HepG2 (cell line): Measurements from ENCODE around the gene SDR39U1. TPM values are rescaled to one million over a fixed set of nuclear protein-coding genes. Genes with fewer than 3 reads are reported as not detected.

Source experiments
- ARNT ChIP-seq: fragments of 450-650 bp; IDR thresholded peaks from 2 replicates; pipeline ENCODE4 v1.6.1; 2017
- ESRRA ChIP-seq: sonication (generic); formaldehyde crosslinking; IDR thresholded peaks from 2 replicates; pipeline ENCODE4 v1.5.1; 2020; ENCODE audit warnings: mild to moderate bottlenecking, low read depth, missing genetic modification reagents
- FOXP1 ChIP-seq, 2 experiments: fragments of 450-650 bp in 1 of 2; IDR thresholded peaks; 2 replicates each; pipeline ENCODE4 v1.6.1; 2017 to 2018; ENCODE audit warnings: antibody characterized with exemption in 1 of 2
- HHEX ChIP-seq: IDR thresholded peaks from 2 replicates; pipeline ENCODE4 v1.6.1; 2016; ENCODE audit warnings: control low read depth
- HNF4G ChIP-seq, 2 experiments: sonication (generic) in 1 of 2; formaldehyde crosslinking in 1 of 2; IDR thresholded peaks; 2 replicates each; pipeline versions ENCODE4 v1.4.0 to v1.6.1; 2011 to 2020; ENCODE audit warnings: borderline replicate concordance in 2 of 2, low read depth in 2 of 2, mild to moderate bottlenecking in 2 of 2, low read length in 1 of 2, missing genetic modification reagents in 1 of 2, moderate library complexity in 1 of 2
- KDM1A ChIP-seq: IDR thresholded peaks from 2 replicates; pipeline ENCODE4 v1.6.1; 2016; ENCODE audit warnings: missing compliant biosample characterization
- KDM2A ChIP-seq: sonication (generic); formaldehyde crosslinking; IDR thresholded peaks from 2 replicates; pipeline ENCODE4 v1.4.0; 2020; ENCODE audit warnings: low read depth, missing genetic modification reagents, borderline replicate concordance
- ZFAT ChIP-seq: sonication (generic); formaldehyde crosslinking; conservative IDR thresholded peaks from 2 replicates; pipeline ENCODE4 v1.8.1; 2023; ENCODE audit warnings: missing genetic modification reagents, inconsistent platforms
- ZFP36 ChIP-seq: fragments of 150-350 bp; IDR thresholded peaks from 2 replicates; pipeline ENCODE4 v1.6.1; 2018; ENCODE audit warnings: borderline replicate concordance, low read length, low read depth; ENCODE audit not compliant: partially characterized antibody
- ZNF235 ChIP-seq: sonication (generic); formaldehyde crosslinking; IDR thresholded peaks from 2 replicates; pipeline ENCODE4 v1.8.1; 2023; ENCODE audit warnings: mild to moderate bottlenecking, missing genetic modification reagents, borderline replicate concordance
- ZNF253 ChIP-seq: sonication (generic); formaldehyde crosslinking; IDR thresholded peaks from 2 replicates; pipeline ENCODE4 v1.8.0; 2022; ENCODE audit warnings: mild to moderate bottlenecking, missing genetic modification reagents, borderline replicate concordance
- ZNF446 ChIP-seq: sonication (generic); formaldehyde crosslinking; IDR thresholded peaks from 2 replicates; pipeline ENCODE4 v1.5.0; 2020; ENCODE audit warnings: mild to moderate bottlenecking, missing genetic modification reagents
- ZNF556 ChIP-seq: sonication (generic); formaldehyde crosslinking; IDR thresholded peaks from 2 replicates; pipeline ENCODE4 v1.4.0; 2020; ENCODE audit warnings: mild to moderate bottlenecking, missing genetic modification reagents, borderline replicate concordance
- ZNF557 ChIP-seq: sonication (generic); formaldehyde crosslinking; IDR thresholded peaks from 2 replicates; pipeline ENCODE4 v1.4.0; 2020; ENCODE audit warnings: missing genetic modification reagents
- ZNF749 ChIP-seq: sonication (generic); formaldehyde crosslinking; IDR thresholded peaks from 2 replicates; pipeline ENCODE4 v1.8.0; 2022; ENCODE audit warnings: mild to moderate bottlenecking, missing genetic modification reagents, moderate library complexity, borderline replicate concordance
- ZNF768 ChIP-seq: sonication (generic); formaldehyde crosslinking; IDR thresholded peaks from 2 replicates; pipeline ENCODE4 v1.4.0; 2020; ENCODE audit warnings: missing genetic modification reagents
- ZNF891 ChIP-seq: sonication (generic); formaldehyde crosslinking; IDR thresholded peaks from 2 replicates; pipeline ENCODE4 v1.5.0; 2020; ENCODE audit warnings: mild to moderate bottlenecking, missing genetic modification reagents
- polyA plus RNA-seq, 8 experiments: library from polyadenylated mRNA; depleted of rRNA in 3 of 8; stranded (reverse) in 7 of 8; unstranded in 1 of 8; fragments of >200 nt; fragmentation: Illumina TruSeq in 4 of 8; extraction: Trizol in 4 of 8; gene quantifications; 2 replicates each; pipeline versions ENCODE4 v1.2.1 to v1.2.3, GENCODE V29; 2011 to 2016; ENCODE audit warnings: low read depth in 4 of 8, missing spikeins in 1 of 8, mixed read lengths in 1 of 8; ENCODE audit not compliant: insufficient read depth in 1 of 8
- total RNA-seq, 5 experiments: library from RNA; depleted of rRNA; stranded (reverse); fragments of >200 nt; fragmentation: Illumina TruSeq; extraction: Trizol; gene quantifications; 2 replicates each; pipeline ENCODE4 v1.2.3, GENCODE V29; 2016; ENCODE audit warnings: low read depth in 1 of 5
- TF ChIP-seq, protein P1 (sequence below): sonication (generic); formaldehyde crosslinking; IDR thresholded peaks from 2 replicates; pipeline ENCODE4 v1.4.0; 2020; ENCODE audit warnings: missing genetic modification reagents
- TF ChIP-seq, protein P2 (sequence below): sonication (generic); formaldehyde crosslinking; IDR thresholded peaks from 2 replicates; pipeline ENCODE4 v1.5.1; 2020; ENCODE audit warnings: mild to moderate bottlenecking, missing genetic modification reagents, moderate library complexity
- TF ChIP-seq, protein P3 (sequence below): sonication (generic); formaldehyde crosslinking; IDR thresholded peaks from 2 replicates; pipeline ENCODE4 v1.5.1; 2020; ENCODE audit warnings: mild to moderate bottlenecking, missing genetic modification reagents

Gene SDR39U1
- total and polyA plus RNA-seq, 2 of the 13 experiments (the other 11 are each of a cell fraction or from before 2014, with no cell fraction given): 34.4 to 129 TPM

DNA sequence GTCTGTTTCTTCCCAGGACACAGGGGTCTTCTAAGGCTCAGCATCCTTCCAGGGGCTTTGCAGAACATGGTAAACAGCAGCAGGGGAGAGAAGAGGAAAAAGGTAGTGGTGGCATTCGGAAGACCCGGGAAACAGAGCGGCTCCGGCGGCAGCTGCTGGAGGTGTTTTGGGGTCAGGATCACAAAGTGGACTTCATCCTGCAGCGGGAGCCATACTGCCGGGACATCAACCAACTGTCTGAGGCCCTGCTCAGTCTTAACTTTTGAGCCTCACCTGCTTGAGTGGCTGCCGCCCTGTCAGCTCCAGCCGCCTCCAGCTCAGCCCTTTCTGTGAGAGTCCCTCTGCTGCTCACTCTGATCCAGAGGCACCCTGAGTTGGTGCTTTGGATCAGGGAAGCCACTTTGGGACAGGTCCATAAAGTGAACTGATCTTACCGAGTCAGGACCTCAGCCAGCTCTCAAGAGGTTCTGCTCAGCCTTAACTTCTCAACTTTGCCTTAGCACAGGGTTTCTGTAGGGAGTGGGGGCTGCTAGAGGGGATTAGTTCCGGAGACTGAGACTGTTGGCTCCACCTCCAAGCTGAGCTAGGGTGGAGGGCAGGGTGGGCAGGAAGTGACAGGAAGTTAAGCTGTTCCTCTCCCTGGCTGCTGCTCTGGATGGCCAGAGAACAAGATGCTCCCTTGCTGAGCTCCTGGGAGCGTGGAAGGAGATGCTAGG, 5.4 kb downstream of the SDR39U1 start (continued):
- TF ChIP-seq ZNF253 (CRISPR knock-in tag) (0 out of 2 replicates have a peak, but pooled peaks have one; percentile 66), ZNF768 (CRISPR knock-in tag) (0 out of 2 replicates have a peak, but pooled peaks have one; percentile 40), FOXP1 (IDR thresholded peaks at IDR 0.05) (no peak), FOXP1 (CRISPR knock-in tag; IDR thresholded peaks at IDR 0.05) (no peak), ZNF557 (CRISPR knock-in tag) (no peak), ARNT (no peak), HHEX (CRISPR knock-in tag) (no peak), KDM2A (CRISPR knock-in tag) (no peak), ZNF235 (CRISPR knock-in tag) (no peak), ESRRA (CRISPR knock-in tag) (no peak), ZNF556 (CRISPR knock-in tag) (no peak), ZFP36 (no peak), ZNF891 (CRISPR knock-in tag) (no peak), ZFAT (no peak), ZNF749 (CRISPR knock-in tag) (no peak), KDM1A (no peak), ZNF446 (no peak), HNF4G (IDR thresholded peaks at IDR 0.05; ENCODE audit: borderline replicate concordance, low read depth, low read length) (no peak), HNF4G (CRISPR knock-in tag; IDR thresholded peaks at IDR 0.05; ENCODE audit: borderline replicate concordance, low read depth) (no peak)
- TF ChIP-seq, protein P1, sequence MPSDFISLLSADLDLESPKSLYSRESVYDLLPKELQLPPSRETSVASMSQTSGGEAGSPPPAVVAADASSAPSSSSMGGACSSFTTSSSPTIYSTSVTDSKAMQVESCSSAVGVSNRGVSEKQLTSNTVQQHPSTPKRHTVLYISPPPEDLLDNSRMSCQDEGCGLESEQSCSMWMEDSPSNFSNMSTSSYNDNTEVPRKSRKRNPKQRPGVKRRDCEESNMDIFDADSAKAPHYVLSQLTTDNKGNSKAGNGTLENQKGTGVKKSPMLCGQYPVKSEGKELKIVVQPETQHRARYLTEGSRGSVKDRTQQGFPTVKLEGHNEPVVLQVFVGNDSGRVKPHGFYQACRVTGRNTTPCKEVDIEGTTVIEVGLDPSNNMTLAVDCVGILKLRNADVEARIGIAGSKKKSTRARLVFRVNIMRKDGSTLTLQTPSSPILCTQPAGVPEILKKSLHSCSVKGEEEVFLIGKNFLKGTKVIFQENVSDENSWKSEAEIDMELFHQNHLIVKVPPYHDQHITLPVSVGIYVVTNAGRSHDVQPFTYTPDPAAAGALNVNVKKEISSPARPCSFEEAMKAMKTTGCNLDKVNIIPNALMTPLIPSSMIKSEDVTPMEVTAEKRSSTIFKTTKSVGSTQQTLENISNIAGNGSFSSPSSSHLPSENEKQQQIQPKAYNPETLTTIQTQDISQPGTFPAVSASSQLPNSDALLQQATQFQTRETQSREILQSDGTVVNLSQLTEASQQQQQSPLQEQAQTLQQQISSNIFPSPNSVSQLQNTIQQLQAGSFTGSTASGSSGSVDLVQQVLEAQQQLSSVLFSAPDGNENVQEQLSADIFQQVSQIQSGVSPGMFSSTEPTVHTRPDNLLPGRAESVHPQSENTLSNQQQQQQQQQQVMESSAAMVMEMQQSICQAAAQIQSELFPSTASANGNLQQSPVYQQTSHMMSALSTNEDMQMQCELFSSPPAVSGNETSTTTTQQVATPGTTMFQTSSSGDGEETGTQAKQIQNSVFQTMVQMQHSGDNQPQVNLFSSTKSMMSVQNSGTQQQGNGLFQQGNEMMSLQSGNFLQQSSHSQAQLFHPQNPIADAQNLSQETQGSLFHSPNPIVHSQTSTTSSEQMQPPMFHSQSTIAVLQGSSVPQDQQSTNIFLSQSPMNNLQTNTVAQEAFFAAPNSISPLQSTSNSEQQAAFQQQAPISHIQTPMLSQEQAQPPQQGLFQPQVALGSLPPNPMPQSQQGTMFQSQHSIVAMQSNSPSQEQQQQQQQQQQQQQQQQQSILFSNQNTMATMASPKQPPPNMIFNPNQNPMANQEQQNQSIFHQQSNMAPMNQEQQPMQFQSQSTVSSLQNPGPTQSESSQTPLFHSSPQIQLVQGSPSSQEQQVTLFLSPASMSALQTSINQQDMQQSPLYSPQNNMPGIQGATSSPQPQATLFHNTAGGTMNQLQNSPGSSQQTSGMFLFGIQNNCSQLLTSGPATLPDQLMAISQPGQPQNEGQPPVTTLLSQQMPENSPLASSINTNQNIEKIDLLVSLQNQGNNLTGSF: 0 out of 2 replicates have a peak, but pooled peaks have one; percentile 40
- TF ChIP-seq, protein P2, sequence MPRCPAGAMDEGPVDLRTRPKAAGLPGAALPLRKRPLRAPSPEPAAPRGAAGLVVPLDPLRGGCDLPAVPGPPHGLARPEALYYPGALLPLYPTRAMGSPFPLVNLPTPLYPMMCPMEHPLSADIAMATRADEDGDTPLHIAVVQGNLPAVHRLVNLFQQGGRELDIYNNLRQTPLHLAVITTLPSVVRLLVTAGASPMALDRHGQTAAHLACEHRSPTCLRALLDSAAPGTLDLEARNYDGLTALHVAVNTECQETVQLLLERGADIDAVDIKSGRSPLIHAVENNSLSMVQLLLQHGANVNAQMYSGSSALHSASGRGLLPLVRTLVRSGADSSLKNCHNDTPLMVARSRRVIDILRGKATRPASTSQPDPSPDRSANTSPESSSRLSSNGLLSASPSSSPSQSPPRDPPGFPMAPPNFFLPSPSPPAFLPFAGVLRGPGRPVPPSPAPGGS: no peak
- TF ChIP-seq, protein P3, sequence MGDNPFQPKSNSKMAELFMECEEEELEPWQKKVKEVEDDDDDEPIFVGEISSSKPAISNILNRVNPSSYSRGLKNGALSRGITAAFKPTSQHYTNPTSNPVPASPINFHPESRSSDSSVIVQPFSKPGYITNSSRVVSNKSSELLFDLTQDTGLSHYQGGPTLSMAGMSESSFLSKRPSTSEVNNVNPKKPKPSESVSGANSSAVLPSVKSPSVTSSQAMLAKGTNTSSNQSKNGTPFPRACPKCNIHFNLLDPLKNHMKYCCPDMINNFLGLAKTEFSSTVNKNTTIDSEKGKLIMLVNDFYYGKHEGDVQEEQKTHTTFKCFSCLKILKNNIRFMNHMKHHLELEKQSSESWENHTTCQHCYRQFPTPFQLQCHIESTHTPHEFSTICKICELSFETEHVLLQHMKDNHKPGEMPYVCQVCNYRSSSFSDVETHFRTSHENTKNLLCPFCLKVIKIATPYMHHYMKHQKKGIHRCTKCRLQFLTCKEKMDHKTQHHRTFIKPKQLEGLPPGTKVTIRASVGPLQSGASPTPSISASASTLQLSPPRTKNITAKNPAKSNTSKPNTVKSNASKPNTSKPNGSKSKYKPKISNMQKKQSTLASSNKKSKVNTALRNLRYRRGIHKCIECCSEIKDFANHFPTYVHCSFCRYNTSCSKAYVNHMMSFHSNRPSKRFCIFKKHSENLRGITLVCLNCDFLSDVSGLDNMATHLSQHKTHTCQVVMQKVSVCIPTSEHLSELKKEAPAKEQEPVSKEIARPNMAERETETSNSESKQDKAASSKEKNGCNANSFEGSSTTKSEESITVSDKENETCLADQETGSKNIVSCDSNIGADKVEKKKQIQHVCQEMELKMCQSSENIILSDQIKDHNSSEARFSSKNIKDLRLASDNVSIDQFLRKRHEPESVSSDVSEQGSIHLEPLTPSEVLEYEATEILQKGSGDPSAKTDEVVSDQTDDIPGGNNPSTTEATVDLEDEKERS (CRISPR knock-in tag): no peak
